Stimulated activated CD4-positive, alpha-beta T cell treated with anti-CD3 and anti-CD28 coated beads, Interleukin-2, amount 100 ng/mL, for 48 hours (primary cell): ENCODE data around the gene TOMM70.
"Not testable (repeated sequence)": the region's sequence is repeated elsewhere in the genome, so short reads cannot be mapped to it uniquely, and the experiment has no call there.

ENCODE experiments used
- DNase-seq, 2 donors: peaks; one replicate each; pipeline ENCODE4 v3.0.0-alpha.2; 2020

TOMM70 gene

GRCh38 chr3:100400780-100401673 lies at the start of gene TOMM70, which contains the start of gene LNP1:
TSS of gene TOMM70 (minus strand) at chr3:100401089. CDS start at chr3:100400949, 140 bp downstream.
TSS of gene LNP1 (plus strand) at chr3:100401539. CDS start at chr3:100429730, 28,191 bp downstream.
- DNase-seq: peak; percentile 90 to 93

GRCh38 chr3:100449214-100449613 lies 48.3 kb upstream of the TOMM70 start:
- DNase-seq: no peak

- DNase-seq: no peak
Measured at GRCh38 chr3:100448079-100448478, 47.2 kb upstream of the TOMM70 start.

- DNase-seq: not testable (repeated sequence)
Measured at GRCh38 chr3:100447067-100447466, 46.2 kb upstream of the TOMM70 start.

GRCh38 chr3:100443690-100444089 lies 42.8 kb upstream of the TOMM70 start:
- no peak for DNase-seq

GRCh38 chr3:100440895-100441294 lies 40.0 kb upstream of the TOMM70 start:
- no peak for DNase-seq

GRCh38 chr3:100438623-100438974 lies 37.7 kb upstream of the TOMM70 start:
- DNase-seq: no peak

GRCh38 chr3:100437721-100438622 lies 37.1 kb upstream of the TOMM70 start:
- DNase-seq: no peak

- DNase-seq: no peak
Measured at GRCh38 chr3:100436951-100437350, 36.1 kb upstream of the TOMM70 start.

GRCh38 chr3:100429187-100429716 lies 28.4 kb upstream of the TOMM70 start:
- no peak for DNase-seq

- no peak for DNase-seq
Measured at GRCh38 chr3:100427699-100428098, 26.8 kb upstream of the TOMM70 start.

GRCh38 chr3:100426067-100426682 lies 25.3 kb upstream of the TOMM70 start:
- DNase-seq: no peak

- no peak for DNase-seq
Measured at GRCh38 chr3:100425316-100425715, 24.4 kb upstream of the TOMM70 start.

GRCh38 chr3:100424261-100424660 lies 23.4 kb upstream of the TOMM70 start:
- no peak for DNase-seq

GRCh38 chr3:100423611-100424010 lies 22.7 kb upstream of the TOMM70 start:
- no peak for DNase-seq

- DNase-seq: no peak
Measured at GRCh38 chr3:100420885-100421284, 20.0 kb upstream of the TOMM70 start.

- DNase-seq: no peak
Measured at GRCh38 chr3:100419406-100419805, 18.5 kb upstream of the TOMM70 start.

GRCh38 chr3:100416863-100417262 lies 16.0 kb upstream of the TOMM70 start:
- DNase-seq: no peak

GRCh38 chr3:100416176-100416575 lies 15.3 kb upstream of the TOMM70 start:
- DNase-seq: no peak

GRCh38 chr3:100413613-100414012 lies 12.7 kb upstream of the TOMM70 start:
- no peak for DNase-seq

- DNase-seq: no peak
Measured at GRCh38 chr3:100412912-100413590, 12.2 kb upstream of the TOMM70 start.
